ENCODE data around the gene CEP83. TPM values are rescaled to one million over a fixed set of nuclear protein-coding genes. Genes with fewer than 3 reads are reported as not detected.
"Not testable (repeated sequence)": the region's sequence is repeated elsewhere in the genome, so short reads cannot be mapped to it uniquely, and the experiment has no call there.

CEP83 gene
- total RNA-seq, 5 donors from 2014 or later (not counting 1 experiment from before 2014, with no cell fraction given) = 12.6 to 17.4 (median 14.6) TPM

DNA sequence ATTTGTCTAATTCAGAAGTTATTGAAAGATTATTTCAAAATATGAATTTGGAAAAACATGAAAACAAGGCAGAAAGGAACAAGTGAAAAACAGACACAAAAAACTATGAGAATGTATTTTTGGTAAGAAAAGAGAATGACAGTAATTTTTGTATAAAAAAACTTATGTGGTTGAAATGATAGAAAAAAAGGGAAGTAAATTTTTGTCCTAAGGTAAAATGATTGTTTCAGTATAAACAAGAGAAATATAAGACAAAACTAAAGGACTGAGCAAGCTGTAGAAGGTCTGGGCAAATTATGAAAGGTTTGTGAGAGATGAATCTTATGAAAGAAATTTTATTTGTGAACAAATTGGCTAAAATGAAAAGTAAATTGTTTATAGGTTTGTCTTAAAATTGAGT lies 44.6 kb downstream of the CEP83 start:
- H3K4me3 ChIP-seq (ENCODE audit: control insufficient read depth in 1 of 2, extremely low read depth in 1 of 2, low read length in 1 of 2) = no peak overlapping the region
- H3K27me3 Mint-ChIP-seq = no peaks in the 10 kb centered on the region

DNA sequence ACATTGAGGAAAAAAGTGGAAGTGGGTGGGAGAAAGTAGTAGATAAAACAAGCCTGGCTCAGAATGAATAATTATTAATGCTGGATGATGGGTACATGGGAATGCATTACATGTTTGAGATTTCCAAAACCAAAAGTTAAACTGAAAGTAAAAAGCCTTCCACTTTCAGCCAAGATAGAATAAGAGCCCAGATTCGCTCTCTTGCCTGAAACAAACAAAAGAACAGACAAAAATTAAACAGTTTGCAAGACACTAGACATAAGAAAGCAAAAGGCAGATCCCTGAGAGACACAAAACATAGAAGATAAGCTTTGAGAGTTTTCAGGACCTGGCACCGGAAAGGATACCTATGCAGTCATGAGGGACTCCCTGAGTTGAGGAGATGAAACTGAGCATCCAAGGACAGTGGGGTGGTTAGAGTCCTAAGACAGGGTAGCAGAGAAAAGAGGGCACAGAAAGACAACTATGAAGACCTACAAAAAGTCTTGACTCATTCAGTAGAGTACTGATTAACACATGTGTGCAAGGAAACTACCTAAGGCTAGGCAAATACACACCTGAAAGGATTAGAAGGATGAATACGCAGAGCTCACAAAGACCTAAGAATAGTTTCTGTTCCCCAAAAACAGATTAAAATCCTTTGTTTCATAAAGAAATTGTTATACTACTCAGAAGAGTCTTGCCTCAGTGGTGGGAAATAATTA lies 54.1 kb downstream of the CEP83 start:
- peaks cover 28% of the 10 kb centered on the region for H3K36me3 Mint-ChIP-seq
- Histone ChIP-seq H3K27me3 (replicated peaks in 1 of 2; ENCODE audit: control insufficient read depth in 2 of 2, extremely low read depth in 1 of 2, insufficient read depth in 2 of 2, low read length in 1 of 2) (no peaks in the 10 kb centered on the region), H3K9me3 (no peaks in the 10 kb centered on the region), H3K36me3 (ENCODE audit: control insufficient read depth in 2 of 2, extremely low read depth in 1 of 2, insufficient read depth in 1 of 2, low read length in 1 of 2) (peaks cover 0 to 3% of the 10 kb centered on the region in 2 donors), H3K4me1 (ENCODE audit: control insufficient read depth in 1 of 2, extremely low read depth in 1 of 2, insufficient read depth in 2 of 2, low read length in 2 of 2) (no peaks in the 10 kb centered on the region), H3K27ac (ENCODE audit: low read length) (no peak overlapping the region), H3K4me3 (ENCODE audit: control insufficient read depth in 1 of 2, extremely low read depth in 1 of 2, low read length in 1 of 2) (no peak overlapping the region)
- no peak for DNase-seq
- peak overlapping the region in 1 of 3 donors; percentile 2 for H3K4me3 Mint-ChIP-seq
- H3K27me3 Mint-ChIP-seq = no peaks in the 10 kb centered on the region
- peaks cover 10 to 17% (median 11%) of the 10 kb centered on the region in 3 donors for H3K4me1 Mint-ChIP-seq
- ChIA-PET POLR2A (interaction anchor here in 1 of 2 donors (0.6 kb wide), 1 partner anchor 45 kb away, joined by 3 read pairs; no protein-coding TSS in a partner anchor), CTCF (no interaction called here)
- peak overlapping the region; percentile 0 to 2 for H3K27ac Mint-ChIP-seq
- WGBS (ENCODE audit: insufficient coverage) = 100% methylated on average over 1 of the region's 3 CpGs
- H3K9me3 Mint-ChIP-seq = peaks cover 0 to 4% (median 2%) of the 10 kb centered on the region in 3 donors
- ATAC-seq (replicated peaks in 1 of 4) = no peak

More for the DNA sequence above, 44.6 kb downstream of the CEP83 start:
- Histone ChIP-seq H3K9me3 (no peaks in the 10 kb centered on the region), H3K36me3 (ENCODE audit: control insufficient read depth in 2 of 2, extremely low read depth in 1 of 2, insufficient read depth in 1 of 2, low read length in 1 of 2) (no peaks in the 10 kb centered on the region), H3K27me3 (replicated peaks in 1 of 2; ENCODE audit: control insufficient read depth in 2 of 2, extremely low read depth in 1 of 2, insufficient read depth in 2 of 2, low read length in 1 of 2) (no peaks in the 10 kb centered on the region), H3K27ac (ENCODE audit: low read length) (no peak overlapping the region), H3K4me1 (ENCODE audit: control insufficient read depth in 1 of 2, extremely low read depth in 1 of 2, insufficient read depth in 2 of 2, low read length in 2 of 2) (no peaks in the 10 kb centered on the region)
- Mint-ChIP-seq H3K9me3 (peaks cover 3 to 13% (median 12%) of the 10 kb centered on the region in 3 donors), H3K36me3 (peaks cover 22% of the 10 kb centered on the region), H3K4me1 (peaks cover 0 to 8% (median 0%) of the 10 kb centered on the region in 3 donors), H3K4me3 (no peak overlapping the region), H3K27ac (no peak overlapping the region)
- DNase-seq = no peak
- ChIA-PET POLR2A (no interaction called here), CTCF (no interaction called here)
- ATAC-seq (replicated peaks in 1 of 4) = no peak

GRCh38 chr12:94404854-94405253 lies 54.8 kb downstream of the CEP83 start:
- peaks cover 0 to 8% (median 4%) of the 10 kb centered on the region in 3 donors for H3K9me3 Mint-ChIP-seq
- H3K27ac Mint-ChIP-seq = no peak overlapping the region
- H3K4me1 Mint-ChIP-seq = peaks cover 10 to 17% (median 11%) of the 10 kb centered on the region in 3 donors
- CTCF ChIA-PET = no interaction called here
- peaks cover 0 to 3% of the 10 kb centered on the region in 2 donors for H3K36me3 ChIP-seq (ENCODE audit: control insufficient read depth in 2 of 2, extremely low read depth in 1 of 2, insufficient read depth in 1 of 2, low read length in 1 of 2)
- peaks cover 35% of the 10 kb centered on the region for H3K36me3 Mint-ChIP-seq
- POLR2A ChIA-PET = interaction anchor here in 1 of 2 donors (0.6 kb wide), 1 partner anchor 46 kb away, joined by 3 read pairs; no protein-coding TSS in a partner anchor
- 88% methylated on average over 1 of the region's 2 CpGs for WGBS (ENCODE audit: insufficient coverage)
- DNase-seq = no peak
- no peak for ATAC-seq (replicated peaks in 1 of 4)
- H3K4me3 Mint-ChIP-seq = no peak overlapping the region
- no peaks in the 10 kb centered on the region for H3K9me3 ChIP-seq
- H3K27ac ChIP-seq (ENCODE audit: low read length) = no peak overlapping the region
- no peaks in the 10 kb centered on the region for H3K27me3 ChIP-seq (replicated peaks in 1 of 2; ENCODE audit: control insufficient read depth in 2 of 2, extremely low read depth in 1 of 2, insufficient read depth in 2 of 2, low read length in 1 of 2)
- no peaks in the 10 kb centered on the region for H3K27me3 Mint-ChIP-seq
- H3K4me3 ChIP-seq (ENCODE audit: control insufficient read depth in 1 of 2, extremely low read depth in 1 of 2, low read length in 1 of 2) = no peak overlapping the region
- no peaks in the 10 kb centered on the region for H3K4me1 ChIP-seq (ENCODE audit: control insufficient read depth in 1 of 2, extremely low read depth in 1 of 2, insufficient read depth in 2 of 2, low read length in 2 of 2)

GRCh38 chr12:94401326-94401725 lies 58.3 kb downstream of the CEP83 start:
- H3K9me3 Mint-ChIP-seq = peaks cover 0 to 24% (median 18%) of the 10 kb centered on the region in 3 donors
- H3K27ac Mint-ChIP-seq = no peak overlapping the region
- Histone ChIP-seq H3K4me1 (ENCODE audit: control insufficient read depth in 1 of 2, extremely low read depth in 1 of 2, insufficient read depth in 2 of 2, low read length in 2 of 2) (no peaks in the 10 kb centered on the region), H3K4me3 (ENCODE audit: control insufficient read depth in 1 of 2, extremely low read depth in 1 of 2, low read length in 1 of 2) (no peak overlapping the region), H3K27me3 (replicated peaks in 1 of 2; ENCODE audit: control insufficient read depth in 2 of 2, extremely low read depth in 1 of 2, insufficient read depth in 2 of 2, low read length in 1 of 2) (no peaks in the 10 kb centered on the region), H3K9me3 (no peaks in the 10 kb centered on the region), H3K36me3 (ENCODE audit: control insufficient read depth in 2 of 2, extremely low read depth in 1 of 2, insufficient read depth in 1 of 2, low read length in 1 of 2) (peaks cover 0 to under 1% of the 10 kb centered on the region in 2 donors), H3K27ac (ENCODE audit: low read length) (no peak overlapping the region)
- CTCF ChIA-PET = no interaction called here
- no peak for DNase-seq
- WGBS (ENCODE audit: insufficient coverage) = 86% methylated on average over 1 of the region's 2 CpGs
- POLR2A ChIA-PET = no interaction called here
- ATAC-seq (replicated peaks in 1 of 4) = no peak
- no peak overlapping the region for H3K4me3 Mint-ChIP-seq
- H3K27me3 Mint-ChIP-seq = no peaks in the 10 kb centered on the region
- peaks cover 10 to 16% (median 11%) of the 10 kb centered on the region in 3 donors for H3K4me1 Mint-ChIP-seq
- H3K36me3 Mint-ChIP-seq = peaks cover 54% of the 10 kb centered on the region

DNA sequence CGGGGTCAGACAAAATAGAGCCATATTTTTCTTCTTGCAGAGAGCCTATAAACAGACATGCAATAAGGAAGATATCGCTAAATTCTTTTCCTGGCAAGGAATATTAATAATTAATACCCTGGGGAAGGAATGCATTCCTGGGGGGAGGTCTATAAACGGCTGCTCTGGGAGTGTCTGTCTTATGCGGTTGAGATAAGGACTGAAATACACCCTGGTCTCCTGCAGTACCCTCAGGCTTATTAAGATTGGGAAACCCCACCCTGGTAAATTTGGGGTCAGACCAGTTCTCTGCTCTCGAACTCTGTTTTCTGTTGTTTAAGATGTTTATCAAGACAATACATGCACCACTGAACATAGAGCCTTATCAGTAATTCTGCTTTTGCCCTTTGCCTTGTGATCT lies 61.0 kb downstream of the CEP83 start:
- CTCF ChIA-PET = interaction anchor here in 1 of 2 donors (0.6 kb wide), 1 partner anchor 1417 kb away, joined by 3 read pairs; no protein-coding TSS in a partner anchor
- H3K9me3 Mint-ChIP-seq = peaks cover under 1 to 28% (median 18%) of the 10 kb centered on the region in 3 donors
- not testable (repeated sequence) for H3K27me3 ChIP-seq (replicated peaks in 1 of 2; ENCODE audit: control insufficient read depth in 2 of 2, extremely low read depth in 1 of 2, insufficient read depth in 2 of 2, low read length in 1 of 2)

GRCh38 chr12:94397401-94397800 lies 62.3 kb downstream of the CEP83 start:
- ChIA-PET CTCF (interaction anchor here in 1 of 2 donors (0.6 kb wide), 1 partner anchor 1038 kb away, joined by 3 read pairs; no protein-coding TSS in a partner anchor), POLR2A (interaction anchor here in 1 of 2 donors (0.6 kb wide), 1 partner anchor 168 kb away, joined by 10 read pairs; no protein-coding TSS in a partner anchor)
- DNase-seq (no peak), ATAC-seq (replicated peaks in 1 of 4) (no peak)
- Histone ChIP-seq H3K27me3 (replicated peaks in 1 of 2; ENCODE audit: control insufficient read depth in 2 of 2, extremely low read depth in 1 of 2, insufficient read depth in 2 of 2, low read length in 1 of 2) (no peaks in the 10 kb centered on the region), H3K36me3 (ENCODE audit: control insufficient read depth in 2 of 2, extremely low read depth in 1 of 2, insufficient read depth in 1 of 2, low read length in 1 of 2) (no peaks in the 10 kb centered on the region), H3K27ac (ENCODE audit: low read length) (no peak overlapping the region), H3K4me1 (ENCODE audit: control insufficient read depth in 1 of 2, extremely low read depth in 1 of 2, insufficient read depth in 2 of 2, low read length in 2 of 2) (no peaks in the 10 kb centered on the region), H3K4me3 (ENCODE audit: control insufficient read depth in 1 of 2, extremely low read depth in 1 of 2, low read length in 1 of 2) (no peak overlapping the region), H3K9me3 (no peaks in the 10 kb centered on the region)
- WGBS (ENCODE audit: insufficient coverage) = no CpG with 5 or more reads among the region's 4 CpGs
- Mint-ChIP-seq H3K36me3 (peaks cover 70% of the 10 kb centered on the region), H3K27me3 (no peaks in the 10 kb centered on the region), H3K4me3 (no peak overlapping the region), H3K27ac (no peak overlapping the region), H3K9me3 (peaks cover 4 to 26% (median 20%) of the 10 kb centered on the region in 3 donors), H3K4me1 (no peaks in the 10 kb centered on the region)

More for the DNA sequence above, 61.0 kb downstream of the CEP83 start:
- H3K27ac ChIP-seq (ENCODE audit: low read length); DNase-seq; POLR2A ChIA-PET; H3K4me3 ChIP-seq (ENCODE audit: control insufficient read depth in 1 of 2, extremely low read depth in 1 of 2, low read length in 1 of 2); H3K27ac Mint-ChIP-seq; H3K4me3 Mint-ChIP-seq; H3K27me3 Mint-ChIP-seq; H3K9me3 ChIP-seq; H3K36me3 ChIP-seq (ENCODE audit: control insufficient read depth in 2 of 2, extremely low read depth in 1 of 2, insufficient read depth in 1 of 2, low read length in 1 of 2); H3K4me1 ChIP-seq (ENCODE audit: control insufficient read depth in 1 of 2, extremely low read depth in 1 of 2, insufficient read depth in 2 of 2, low read length in 2 of 2); ATAC-seq (replicated peaks in 1 of 4); H3K4me1 Mint-ChIP-seq: not testable (repeated sequence)
- peaks cover 70% of the 10 kb centered on the region for H3K36me3 Mint-ChIP-seq
- no CpG with 5 or more reads among the region's 5 CpGs for WGBS (ENCODE audit: insufficient coverage)
